AG04450 (cell line): ENCODE data around the gene NTM. TPM values are rescaled to one million over a fixed set of nuclear protein-coding genes. Genes with fewer than 3 reads are reported as not detected.

Source experiments
- CTCF ChIA-PET: fragments of 300-600, 350-600 bp; formaldehyde crosslinking; extraction: SDS; loops from one replicate; lab custom pipeline; 2022; ENCODE audit warnings: antibody characterized with exemption, inconsistent platforms; lab: Charles Lee
- POLR2A ChIA-PET: fragments of 350-600 bp; formaldehyde crosslinking; extraction: SDS; loops from one replicate; lab custom pipeline; 2021; ENCODE audit warnings: antibody characterized with exemption, inconsistent platforms; lab: Yijun Ruan, JAX
- DNase-seq: peaks from one replicate; pipeline ENCODE4 v3.0.0-alpha.2; 2011; ENCODE audit warnings: low read depth, low spot score
- H3K27ac ChIP-seq: one replicate; pipeline ENCODE4 v1.5.1; 2012; ENCODE audit warnings: low read depth, low read length, control low read depth
- H3K27me3 ChIP-seq: one replicate; pipeline ENCODE4 v1.6.0; 2012; ENCODE audit warnings: low read length; ENCODE audit not compliant: control insufficient read depth, insufficient read depth
- H3K4me3 ChIP-seq: 2 replicates; pipeline ENCODE4 v1.5.1; 2011; ENCODE audit warnings: mild to moderate bottlenecking, low read depth, low read length, control low read depth
- H3K9me3 ChIP-seq: 2 replicates; pipeline ENCODE4 v1.5.1; 2012; ENCODE audit warnings: low read length; ENCODE audit not compliant: control insufficient read depth, insufficient read depth
- CTCF ChIP-seq: IDR thresholded peaks from 2 replicates; pipeline ENCODE4 v1.5.1; 2011; ENCODE audit warnings: low read depth, low read length, control low read depth, inconsistent platforms
- polyA plus RNA-seq: library from polyadenylated mRNA; depleted of rRNA; stranded (reverse); fragments of >200 nt; gene quantifications from 2 replicates; pipeline ENCODE4 v1.2.3, GENCODE V29; 2011

The NTM gene
- polyA plus RNA-seq, 1 experiment = 26.9 TPM

DNA sequence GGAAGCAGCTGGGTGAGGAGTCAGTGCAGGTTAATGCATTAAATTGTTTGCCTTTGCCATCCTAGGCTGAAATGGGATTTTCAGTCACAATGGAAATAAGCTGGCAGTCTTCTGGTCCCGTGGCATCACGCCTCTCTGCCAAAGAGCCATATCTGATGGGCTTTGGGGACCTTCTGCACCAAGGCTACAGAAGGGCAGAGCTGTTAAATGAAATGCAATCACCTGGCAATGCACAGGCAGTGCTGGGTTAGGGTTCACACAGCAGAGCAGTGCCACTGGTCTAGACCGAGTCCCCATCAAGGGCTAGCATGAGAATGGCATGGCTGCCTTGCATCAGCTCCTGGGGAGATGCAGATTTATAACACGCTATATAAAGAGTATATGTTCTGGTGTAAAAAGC is 749.2 kb downstream of the NTM start:
- no peak for TF ChIP-seq CTCF
- Histone ChIP-seq H3K27me3 (no peaks in the 10 kb centered on the region), H3K4me3 (no peak overlapping the region), H3K27ac (no peak overlapping the region), H3K9me3 (no peaks in the 10 kb centered on the region; the same call in 1 of the 2 replicates)
- POLR2A ChIA-PET = no interaction called here
- CTCF ChIA-PET = interaction anchor here (1.0 to 1.8 kb wide), 2 partner anchors 252 to 371 kb away, joined by 3 to 4 read pairs; no protein-coding TSS in a partner anchor
- DNase-seq = no peak

- H3K9me3 ChIP-seq = no peaks in the 10 kb centered on the region; the same call in 1 of the 2 replicates
- no peaks in the 10 kb centered on the region for H3K27me3 ChIP-seq
- H3K27ac ChIP-seq = no peak overlapping the region
- TF ChIP-seq CTCF = no peak
- ChIA-PET CTCF (interaction anchor here (1.0 to 2.7 kb wide), 3 partner anchors 97 to 428 kb away, joined by 3 to 14 read pairs (median 5); no protein-coding TSS in a partner anchor), POLR2A (no interaction called here)
- DNase-seq = no peak
- no peak overlapping the region for H3K4me3 ChIP-seq
Measured at GRCh38 chr11:132122735-132123134, 752.3 kb downstream of the NTM start.

- TF ChIP-seq CTCF = no peak
- POLR2A ChIA-PET = no interaction called here
- DNase-seq = no peak
- no peak overlapping the region for H3K4me3 ChIP-seq
- no peaks in the 10 kb centered on the region for H3K27me3 ChIP-seq
- H3K27ac ChIP-seq = no peak overlapping the region
- H3K9me3 ChIP-seq = no peaks in the 10 kb centered on the region; the same call in 1 of the 2 replicates
- CTCF ChIA-PET = interaction anchor here (1.0 to 2.7 kb wide), 5 partner anchors 11 to 428 kb away, joined by 3 to 14 read pairs (median 4); no protein-coding TSS in a partner anchor
Measured at GRCh38 chr11:132123449-132123848, 753.0 kb downstream of the NTM start.

GRCh38 chr11:132123854-132124835 is 753.7 kb downstream of the NTM start:
- Histone ChIP-seq H3K4me3 (no peak overlapping the region), H3K27ac (no peak overlapping the region), H3K27me3 (no peaks in the 10 kb centered on the region), H3K9me3 (no peaks in the 10 kb centered on the region; the same call in 1 of the 2 replicates)
- TF ChIP-seq CTCF = no peak
- CTCF ChIA-PET = interaction anchor here (0.6 to 2.7 kb wide), 6 partner anchors 12 to 429 kb away, joined by 3 to 14 read pairs (median 4); no protein-coding TSS in a partner anchor
- DNase-seq = no peak
- POLR2A ChIA-PET = no interaction called here
